GM19463 (cell line): ENCODE measurements around the gene AJUBA.
A peak's percentile ranks its signal among the peaks of the same experiment; 100 is the strongest.
"Not testable (repeated sequence)": the region's sequence is repeated elsewhere in the genome, so short reads cannot be mapped to it uniquely, and the experiment has no call there.

ENCODE experiments used
- ATAC-seq: cut with Tn5 transposase; IDR thresholded peaks from one replicate; pipeline ENCODE4 v1.9.1; 2021; ENCODE audit warnings: mild to moderate bottlenecking, moderate library complexity; ENCODE audit not compliant: unreplicated experiment

AJUBA gene

GRCh38 chr14:22952418-22952817 is 29.9 kb downstream of the AJUBA start:
- no peak for ATAC-seq

GRCh38 chr14:22951795-22952194 is 30.6 kb downstream of the AJUBA start:
- ATAC-seq: not testable (repeated sequence)

- ATAC-seq: no peak
These were observed 36.7 kb downstream of the AJUBA start for GRCh38 chr14:22945642-22946041.

- ATAC-seq: no peak
These were observed 42.7 kb downstream of the AJUBA start for GRCh38 chr14:22939684-22940083.

GRCh38 chr14:22935156-22935555 is 47.2 kb downstream of the AJUBA start:
- no peak for ATAC-seq

- ATAC-seq: no peak
These were observed 50.2 kb downstream of the AJUBA start for GRCh38 chr14:22932146-22932545.

GRCh38 chr14:22929961-22930364 is 52.4 kb downstream of the AJUBA start:
- peak; percentile 1 for ATAC-seq

GRCh38 chr14:22929104-22929960 is 53.0 kb downstream of the AJUBA start, which contains the start of gene PRMT5:
Gene PRMT5, minus strand, starts transcription at chr14:22929376. Its CDS starts 15 bp downstream, at chr14:22929361.
- ATAC-seq: peak; percentile 93

- ATAC-seq: no peak
These were observed 53.9 kb downstream of the AJUBA start for GRCh38 chr14:22928237-22929103.

- ATAC-seq: no peak
These were observed 56.0 kb downstream of the AJUBA start for GRCh38 chr14:22926316-22926715.

GRCh38 chr14:22925513-22925912 is 56.8 kb downstream of the AJUBA start:
- no peak for ATAC-seq

- ATAC-seq: no peak
These were observed 58.6 kb downstream of the AJUBA start for GRCh38 chr14:22923746-22924145.

- ATAC-seq: no peak
These were observed 60.1 kb downstream of the AJUBA start for GRCh38 chr14:22922294-22922693.
